HG03097 (cell line): ENCODE measurements around the gene PDE9A.

Experiments
- ATAC-seq: cut with Tn5 transposase; IDR thresholded peaks from one replicate; pipeline ENCODE4 v1.9.1; 2021; ENCODE audit not compliant: unreplicated experiment, low FRiP score

PDE9A gene

GRCh38 chr21:42766739-42767560 lies 113.5 kb downstream of the PDE9A start:
- no peak for ATAC-seq

- no peak for ATAC-seq
Measured at GRCh38 chr21:42767561-42767835, 114.1 kb downstream of the PDE9A start.

GRCh38 chr21:42768324-42769121 lies 115.1 kb downstream of the PDE9A start:
- no peak for ATAC-seq

- ATAC-seq = no peak
Measured at GRCh38 chr21:42769183-42769819, 115.9 kb downstream of the PDE9A start.

- no peak for ATAC-seq
Measured at GRCh38 chr21:42769820-42770716, 116.6 kb downstream of the PDE9A start.

- ATAC-seq = no peak
Measured at GRCh38 chr21:42770717-42771502, 117.5 kb downstream of the PDE9A start.

- no peak for ATAC-seq
Measured at GRCh38 chr21:42771503-42771805, 118.0 kb downstream of the PDE9A start.

GRCh38 chr21:42775123-42775522 lies 121.7 kb downstream of the PDE9A start:
- no peak for ATAC-seq

GRCh38 chr21:42775891-42776290 lies 122.5 kb downstream of the PDE9A start:
- ATAC-seq = no peak

GRCh38 chr21:42777064-42777756 lies 123.8 kb downstream of the PDE9A start:
- ATAC-seq = no peak

- no peak for ATAC-seq
Measured at GRCh38 chr21:42777757-42778344, 124.4 kb downstream of the PDE9A start.

GRCh38 chr21:42779431-42779861 lies 126.0 kb downstream of the PDE9A start:
- no peak for ATAC-seq

- ATAC-seq = no peak
Measured at GRCh38 chr21:42780617-42781016, 127.2 kb downstream of the PDE9A start.

- ATAC-seq = no peak
Measured at GRCh38 chr21:42781150-42781970, 127.9 kb downstream of the PDE9A start.

GRCh38 chr21:42781971-42782722 lies 128.7 kb downstream of the PDE9A start:
- no peak for ATAC-seq

- no peak for ATAC-seq
Measured at GRCh38 chr21:42782723-42783242, 129.4 kb downstream of the PDE9A start.

- no peak for ATAC-seq
Measured at GRCh38 chr21:42784276-42784675, 130.9 kb downstream of the PDE9A start.
